GM10847 (cell line): Measurements from ENCODE around the gene TMED6.

Experiments used
- POLR2A ChIP-seq: IDR thresholded peaks from 2 replicates; pipeline ENCODE4 v1.6.1; 2011; ENCODE audit not compliant: insufficient read length; ENCODE audit errors: extremely low read depth

Gene TMED6

DNA sequence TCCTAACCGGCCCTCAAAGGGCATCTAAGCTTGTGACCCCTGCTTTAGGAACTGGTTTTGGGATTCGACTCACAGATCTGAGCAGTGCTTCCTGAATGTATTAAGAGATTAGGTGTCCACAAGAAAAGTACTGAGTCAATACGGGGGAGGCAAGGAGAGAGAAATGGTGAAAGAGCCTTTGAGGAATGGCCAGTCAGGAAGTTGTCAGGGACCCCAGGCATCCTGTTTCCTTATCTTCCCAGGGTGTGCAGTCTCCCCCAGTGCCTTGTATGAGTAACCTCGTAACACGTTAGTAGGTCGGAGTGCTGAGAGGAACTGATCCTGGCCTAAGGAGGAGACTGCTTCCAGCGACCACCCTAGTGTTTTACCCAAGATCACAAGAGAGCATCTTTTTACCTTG is 16.4 kb upstream of the TMED6 start:
- TF ChIP-seq POLR2A: no peak

GRCh38 chr16:69366431-69366830 is 14.8 kb upstream of the TMED6 start:
- no peak for TF ChIP-seq POLR2A

DNA sequence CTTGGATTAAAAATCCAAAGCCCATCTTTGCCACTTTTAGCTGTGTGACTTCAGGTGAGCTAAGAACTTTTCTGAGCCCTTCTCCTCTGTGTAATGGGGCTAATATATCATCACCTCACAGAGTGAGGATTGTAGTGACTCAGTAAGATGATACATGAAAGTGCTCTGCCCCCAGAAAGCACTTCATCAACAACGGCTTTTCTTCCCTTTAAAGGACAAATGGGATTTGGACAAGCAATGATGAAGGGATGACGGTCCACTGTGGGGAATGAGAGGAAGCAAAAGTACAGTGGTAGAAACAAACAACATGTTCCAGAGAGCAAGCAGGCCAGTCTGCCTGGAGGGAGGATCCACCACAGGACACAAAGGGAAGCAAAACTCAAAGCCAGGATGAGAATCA is 14.3 kb upstream of the TMED6 start:
- no peak for TF ChIP-seq POLR2A

GRCh38 chr16:69364088-69364487 is 12.5 kb upstream of the TMED6 start:
- TF ChIP-seq POLR2A: no peak

- TF ChIP-seq POLR2A: no peak
Measured at GRCh38 chr16:69363281-69363717, 11.7 kb upstream of the TMED6 start.

DNA sequence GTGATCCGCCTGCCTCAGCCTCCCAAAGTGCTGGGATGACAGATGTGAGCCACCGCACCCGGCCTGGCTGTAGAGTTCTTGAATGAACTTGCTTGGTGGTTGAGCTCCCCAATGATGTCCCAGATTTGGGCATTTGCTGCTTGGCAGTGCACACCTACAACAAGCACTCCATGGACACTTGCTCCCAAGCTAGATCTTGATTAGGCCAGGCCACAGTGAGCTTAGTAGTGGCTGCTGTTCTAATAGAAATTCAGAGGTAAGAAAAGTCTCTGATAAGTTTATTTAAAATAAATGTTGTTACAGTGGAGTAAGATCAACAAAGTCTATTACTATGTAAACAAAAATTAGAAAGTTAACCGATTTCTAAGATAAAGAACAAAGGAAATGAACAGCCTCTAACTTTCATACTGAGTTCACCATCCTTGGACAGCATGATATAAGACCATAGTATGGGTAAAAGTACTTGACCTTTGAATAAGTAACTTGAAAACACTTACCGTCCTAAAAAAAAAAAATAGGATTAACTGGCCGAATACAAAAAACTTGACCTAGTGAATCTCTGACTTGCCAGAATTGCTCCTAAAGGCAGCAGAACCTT is 951 bp downstream of the TMED6 start:
- TF ChIP-seq POLR2A: no peak

DNA sequence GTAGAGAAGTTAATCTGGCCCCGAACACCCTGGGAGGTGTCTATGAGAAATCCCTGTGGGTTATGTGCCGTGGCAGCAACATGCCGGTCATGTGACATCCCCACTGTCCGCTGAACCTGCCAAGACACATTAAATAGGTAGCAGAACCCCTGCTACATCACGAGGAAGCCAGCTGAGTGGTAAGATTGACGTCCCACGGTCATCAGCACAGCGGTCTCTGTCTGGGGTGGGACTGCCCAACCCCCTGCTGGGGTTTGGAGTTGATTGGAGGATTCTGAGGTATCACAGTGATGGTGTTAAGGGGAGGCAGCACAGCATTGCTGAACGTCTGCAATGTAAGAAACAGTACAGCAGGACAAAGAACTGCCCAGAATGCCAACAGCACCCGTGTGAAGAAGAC is 2.0 kb downstream of the TMED6 start:
- TF ChIP-seq POLR2A: no peak

DNA sequence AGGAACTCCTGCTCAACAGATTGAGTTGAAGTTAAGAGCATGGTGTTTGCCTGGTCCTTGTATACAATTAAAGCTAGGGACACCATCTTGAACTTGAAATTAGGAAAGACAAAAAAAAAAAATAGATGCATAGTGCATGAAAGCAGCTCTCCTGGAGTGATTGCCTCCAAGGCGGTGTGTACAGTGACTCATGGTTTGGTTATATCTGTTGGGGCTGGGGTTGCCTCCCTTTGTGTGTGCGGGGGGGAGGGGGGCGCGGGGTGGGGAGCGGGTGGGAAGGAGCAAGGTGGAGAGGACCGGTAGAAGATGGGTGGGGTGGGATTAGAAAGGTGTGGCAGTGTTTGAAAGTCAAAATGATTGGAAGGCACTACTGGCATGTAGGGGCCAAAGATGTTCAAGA is 3.4 kb downstream of the TMED6 start:
- no peak for TF ChIP-seq POLR2A

- TF ChIP-seq POLR2A: no peak
Measured at GRCh38 chr16:69346683-69347082, 4.9 kb downstream of the TMED6 start.

DNA sequence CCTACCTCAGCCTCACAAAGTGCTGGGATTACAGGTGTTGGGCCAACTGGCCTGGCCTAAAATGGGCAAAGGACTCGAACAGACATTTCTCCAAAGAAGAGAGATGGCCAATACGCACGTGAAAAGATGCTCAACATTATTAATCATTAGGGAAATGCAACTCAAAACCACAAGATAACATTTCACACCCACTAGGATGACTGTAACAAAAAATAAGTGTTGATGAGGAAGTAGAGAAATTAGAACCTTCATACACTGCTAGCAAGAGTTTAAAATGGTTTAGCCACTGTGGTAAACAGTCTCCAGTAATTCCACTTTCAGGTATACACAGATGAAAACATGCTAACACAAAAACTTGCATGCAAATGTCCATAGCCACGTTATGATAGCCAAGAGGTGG is 5.7 kb downstream of the TMED6 start:
- TF ChIP-seq POLR2A: no peak

GRCh38 chr16:69344171-69344570 is 7.4 kb downstream of the TMED6 start:
- no peak for TF ChIP-seq POLR2A

DNA sequence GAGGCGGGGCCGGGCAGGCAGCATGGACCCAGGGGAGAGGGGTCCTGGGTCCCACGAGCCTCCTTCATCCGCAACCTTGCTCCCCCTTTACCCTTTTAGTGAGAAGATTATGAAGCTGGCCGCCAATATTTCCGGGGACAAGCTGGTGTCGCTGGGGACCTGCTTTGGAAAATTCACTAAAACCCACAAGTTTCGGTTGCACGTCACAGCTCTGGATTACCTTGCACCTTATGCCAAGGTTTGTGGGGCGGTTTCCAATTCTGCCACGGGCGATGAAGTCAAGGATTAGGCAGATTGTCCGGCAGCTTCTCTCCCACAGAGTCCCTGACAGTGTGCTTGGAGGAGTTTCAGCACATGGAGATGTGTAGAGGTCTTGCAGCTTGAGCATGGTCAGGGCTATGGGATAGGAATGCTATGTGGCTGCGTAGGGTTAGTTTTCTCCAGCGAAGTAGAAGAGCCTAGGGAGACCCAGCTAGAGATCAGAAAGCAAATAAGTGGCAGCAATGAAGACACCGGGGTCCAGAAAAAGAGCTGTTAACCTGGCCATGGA is 11.4 kb downstream of the TMED6 start:
- TF ChIP-seq POLR2A: no peak

DNA sequence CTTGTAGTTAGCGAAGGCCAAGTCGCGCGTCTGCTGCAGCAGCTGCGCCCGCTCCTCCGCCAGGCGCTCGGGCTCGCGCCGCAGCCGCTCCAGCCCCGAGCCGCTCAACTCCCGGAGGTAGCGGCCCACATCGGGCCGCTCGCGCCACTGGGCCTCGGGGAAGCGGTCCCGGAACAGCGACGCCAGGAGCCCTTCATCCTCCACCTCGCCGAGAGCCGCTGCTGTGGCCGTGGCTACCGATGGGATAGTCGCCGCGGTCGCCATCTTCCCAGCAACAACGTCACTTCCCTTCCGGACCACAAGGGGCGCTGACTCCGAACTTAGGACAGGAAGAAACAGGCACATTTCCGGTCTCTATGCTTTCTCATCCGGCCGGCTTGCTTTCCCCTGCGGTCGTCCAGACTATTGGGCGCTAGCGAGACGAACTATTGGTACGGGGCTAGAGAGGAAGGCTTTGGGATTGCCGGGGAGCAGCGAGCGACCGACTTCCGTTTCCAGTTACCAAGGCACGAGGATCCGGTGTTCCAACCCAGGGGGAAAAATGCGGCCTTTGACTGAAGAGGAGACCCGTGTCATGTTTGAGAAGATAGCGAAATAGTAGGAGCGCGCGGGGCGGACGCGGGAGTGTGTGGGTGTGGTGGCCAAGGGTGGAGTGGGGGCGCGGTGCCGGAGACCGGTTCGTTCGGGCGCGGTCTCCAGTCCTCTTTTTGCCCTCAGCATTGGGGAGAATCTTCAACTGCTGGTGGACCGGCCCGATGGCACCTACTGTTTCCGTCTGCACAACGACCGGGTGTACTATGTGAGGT is 12.1 kb downstream of the TMED6 start, which contains the start of the genes COG8 and NIP7:
TSS of gene COG8 (minus strand) at position 276 of the 806 bp plus-strand sequence. CDS start at position 264, 12 bp downstream.
TSS of gene NIP7 (plus strand) at position 484 of the 806 bp plus-strand sequence. CDS start at position 542, 58 bp downstream.
- peak; percentile 79 for TF ChIP-seq POLR2A

DNA sequence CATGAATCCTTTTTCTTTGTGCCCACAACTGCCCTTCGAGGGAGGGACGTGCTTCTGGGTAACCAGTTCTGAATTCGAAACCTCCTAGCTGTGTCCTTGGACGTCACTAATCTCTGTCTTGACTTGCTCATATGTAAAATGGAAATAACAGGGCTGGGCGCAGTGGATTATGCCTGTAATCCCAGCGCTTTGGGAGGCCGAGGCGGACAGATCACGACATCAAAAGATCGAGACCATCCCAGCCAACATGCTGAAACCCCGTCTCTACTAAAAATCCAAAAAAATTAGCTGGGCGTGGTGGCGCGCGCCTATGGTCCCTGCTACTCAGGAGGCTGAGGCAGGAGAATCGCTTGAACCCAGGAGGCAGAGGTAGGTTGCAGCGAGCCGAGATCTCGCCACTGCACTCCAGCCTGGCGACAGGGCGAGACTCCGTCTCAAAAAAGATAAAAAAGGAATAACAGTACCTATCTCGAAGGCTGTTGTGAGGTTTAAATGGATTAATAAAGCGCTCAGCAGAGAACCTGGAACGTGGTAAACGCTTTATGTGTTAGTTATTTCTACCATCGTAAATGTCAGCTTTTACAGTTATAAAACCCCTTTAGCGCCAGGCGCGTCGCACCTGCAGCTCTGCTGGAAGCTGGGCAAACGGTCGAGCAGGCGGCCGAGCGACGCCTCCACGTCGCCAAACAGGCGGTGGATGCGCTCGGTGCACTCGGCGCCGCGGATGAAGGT is 12.9 kb downstream of the TMED6 start:
- TF ChIP-seq POLR2A: no peak

DNA sequence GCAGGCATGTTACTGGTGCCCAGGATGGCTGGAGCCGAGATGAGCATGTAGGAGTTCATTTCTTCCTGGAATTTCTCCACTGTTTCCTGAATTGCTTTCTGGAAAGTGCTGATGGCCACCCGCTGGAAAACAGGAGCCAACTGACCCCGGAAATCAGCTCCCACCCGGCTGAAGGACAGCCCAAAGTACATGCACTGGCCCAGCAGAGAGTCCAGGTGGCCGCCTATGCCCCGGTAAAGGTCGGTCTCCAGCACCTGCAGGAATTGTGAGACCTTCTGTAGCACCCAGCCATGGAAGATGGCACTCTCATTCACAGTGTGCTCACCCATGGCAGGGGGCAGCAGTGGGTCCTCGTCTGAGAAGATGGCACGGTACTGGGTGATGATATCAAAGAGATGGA is 16.9 kb downstream of the TMED6 start:
- TF ChIP-seq POLR2A: no peak
